Measurements from ENCODE around the gene APOF. TPM values are rescaled to one million over a fixed set of nuclear protein-coding genes. Genes with fewer than 3 reads are reported as not detected.

APOF gene
- total and polyA plus RNA-seq, 9 of the 15 experiments (the other 6 are each of a cell fraction or from before 2014, with no cell fraction given), result 0.09 to 0.15 (median 0.12) TPM; not detected in 5

- TF ChIP-seq CHD7 (IDR thresholded peaks at IDR 0.05; ENCODE audit: low read depth, low read length) (no peak), EP300 (IDR thresholded peaks at IDR 0.05; ENCODE audit: low read length) (peak; percentile 50), ZNF143 (CRISPR knock-in tag; IDR thresholded peaks at IDR 0.05) (no peak), ZNF592 (IDR thresholded peaks at IDR 0.05) (no peak), KLF6 (CRISPR knock-in tag; IDR thresholded peaks at IDR 0.05; ENCODE audit: borderline replicate concordance) (no peak), CEBPG (CRISPR knock-in tag; IDR thresholded peaks at IDR 0.05) (no peak), CEBPG (tag; conservative IDR thresholded peaks at IDR 0.05 in 1 of 2, IDR thresholded peaks at IDR 0.05 in 1 of 2) (no peak), SMARCC2 (IDR thresholded peaks at IDR 0.05; ENCODE audit: low read depth) (no peak), CHD1 (IDR thresholded peaks at IDR 0.05; ENCODE audit: low read length) (no peak), U2AF2 (optimal IDR thresholded peaks at IDR 0.05; ENCODE audit: low read depth, low read length) (no peak), SMARCA4 (IDR thresholded peaks at IDR 0.05) (0 out of 2 replicates have a peak, but pooled peaks have one; percentile 6)
Measured at GRCh38 chr12:56359851-56360767, 2.5 kb downstream of the APOF start, which contains the start of gene STAT2 (continued).

Measured in K562 (cell line).